Liver (tissue), 2 donors: ENCODE results near the gene RAB6A.

Experiments used
- TF ChIP-seq, protein P1 (sequence below): fragments of 150-350 bp; IDR thresholded peaks from 2 replicates; pipeline ENCODE4 v1.5.1; 2017; ENCODE audit warnings: improper control_type of control experiment, low read depth, low read length; ENCODE audit not compliant: missing input control
- TF ChIP-seq, protein P2 (sequence below): IDR thresholded peaks from 2 replicates; pipeline ENCODE4 v1.6.1; 2016; ENCODE audit warnings: antibody characterized with exemption, mild to moderate bottlenecking
- donor health status: healthy.

DNA sequence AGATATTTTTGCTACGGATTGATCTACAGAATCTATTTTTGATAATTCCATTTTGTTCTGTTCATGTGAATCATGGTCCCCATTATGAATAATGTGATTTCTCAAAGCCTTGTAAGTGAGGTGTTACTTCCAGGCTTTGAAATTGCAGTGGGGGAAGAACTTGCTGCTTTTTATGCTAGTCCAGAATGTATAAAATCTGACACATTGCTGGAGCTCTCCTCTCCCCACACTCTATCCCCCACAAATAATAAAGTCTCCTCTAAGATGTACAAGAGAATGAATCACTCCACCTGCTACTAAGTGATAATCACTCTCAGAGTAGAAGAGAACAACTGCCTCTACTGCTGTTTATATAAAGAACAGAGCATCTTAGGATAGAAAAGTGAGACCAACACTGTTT is 5.9 kb upstream of the RAB6A start:
- TF ChIP-seq, protein P1, sequence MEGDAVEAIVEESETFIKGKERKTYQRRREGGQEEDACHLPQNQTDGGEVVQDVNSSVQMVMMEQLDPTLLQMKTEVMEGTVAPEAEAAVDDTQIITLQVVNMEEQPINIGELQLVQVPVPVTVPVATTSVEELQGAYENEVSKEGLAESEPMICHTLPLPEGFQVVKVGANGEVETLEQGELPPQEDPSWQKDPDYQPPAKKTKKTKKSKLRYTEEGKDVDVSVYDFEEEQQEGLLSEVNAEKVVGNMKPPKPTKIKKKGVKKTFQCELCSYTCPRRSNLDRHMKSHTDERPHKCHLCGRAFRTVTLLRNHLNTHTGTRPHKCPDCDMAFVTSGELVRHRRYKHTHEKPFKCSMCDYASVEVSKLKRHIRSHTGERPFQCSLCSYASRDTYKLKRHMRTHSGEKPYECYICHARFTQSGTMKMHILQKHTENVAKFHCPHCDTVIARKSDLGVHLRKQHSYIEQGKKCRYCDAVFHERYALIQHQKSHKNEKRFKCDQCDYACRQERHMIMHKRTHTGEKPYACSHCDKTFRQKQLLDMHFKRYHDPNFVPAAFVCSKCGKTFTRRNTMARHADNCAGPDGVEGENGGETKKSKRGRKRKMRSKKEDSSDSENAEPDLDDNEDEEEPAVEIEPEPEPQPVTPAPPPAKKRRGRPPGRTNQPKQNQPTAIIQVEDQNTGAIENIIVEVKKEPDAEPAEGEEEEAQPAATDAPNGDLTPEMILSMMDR, result no peak
- TF ChIP-seq, protein P2, sequence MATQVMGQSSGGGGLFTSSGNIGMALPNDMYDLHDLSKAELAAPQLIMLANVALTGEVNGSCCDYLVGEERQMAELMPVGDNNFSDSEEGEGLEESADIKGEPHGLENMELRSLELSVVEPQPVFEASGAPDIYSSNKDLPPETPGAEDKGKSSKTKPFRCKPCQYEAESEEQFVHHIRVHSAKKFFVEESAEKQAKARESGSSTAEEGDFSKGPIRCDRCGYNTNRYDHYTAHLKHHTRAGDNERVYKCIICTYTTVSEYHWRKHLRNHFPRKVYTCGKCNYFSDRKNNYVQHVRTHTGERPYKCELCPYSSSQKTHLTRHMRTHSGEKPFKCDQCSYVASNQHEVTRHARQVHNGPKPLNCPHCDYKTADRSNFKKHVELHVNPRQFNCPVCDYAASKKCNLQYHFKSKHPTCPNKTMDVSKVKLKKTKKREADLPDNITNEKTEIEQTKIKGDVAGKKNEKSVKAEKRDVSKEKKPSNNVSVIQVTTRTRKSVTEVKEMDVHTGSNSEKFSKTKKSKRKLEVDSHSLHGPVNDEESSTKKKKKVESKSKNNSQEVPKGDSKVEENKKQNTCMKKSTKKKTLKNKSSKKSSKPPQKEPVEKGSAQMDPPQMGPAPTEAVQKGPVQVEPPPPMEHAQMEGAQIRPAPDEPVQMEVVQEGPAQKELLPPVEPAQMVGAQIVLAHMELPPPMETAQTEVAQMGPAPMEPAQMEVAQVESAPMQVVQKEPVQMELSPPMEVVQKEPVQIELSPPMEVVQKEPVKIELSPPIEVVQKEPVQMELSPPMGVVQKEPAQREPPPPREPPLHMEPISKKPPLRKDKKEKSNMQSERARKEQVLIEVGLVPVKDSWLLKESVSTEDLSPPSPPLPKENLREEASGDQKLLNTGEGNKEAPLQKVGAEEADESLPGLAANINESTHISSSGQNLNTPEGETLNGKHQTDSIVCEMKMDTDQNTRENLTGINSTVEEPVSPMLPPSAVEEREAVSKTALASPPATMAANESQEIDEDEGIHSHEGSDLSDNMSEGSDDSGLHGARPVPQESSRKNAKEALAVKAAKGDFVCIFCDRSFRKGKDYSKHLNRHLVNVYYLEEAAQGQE, result no peak
